Activated T-cell treated with anti-CD3 and anti-CD28 coated beads, Interleukin-2, amount 50 U/mL, for 24 hours (primary cell): ENCODE results near the gene CBARP.

Source experiments
- DNase-seq: peaks from one replicate; pipeline ENCODE4 v3.0.0-alpha.2; 2020
- H3K27ac Mint-ChIP-seq: 2 replicates; pipeline ENCODE4 v1.8.0; 2020; ENCODE audit warnings: mild to moderate bottlenecking, mixed read lengths
- H3K27me3 Mint-ChIP-seq: 2 replicates; pipeline ENCODE4 v1.8.0; 2020; ENCODE audit warnings: mixed read lengths
- H3K36me3 Mint-ChIP-seq: 2 replicates; pipeline ENCODE4 v1.8.0; 2020; ENCODE audit warnings: low read depth, mixed read lengths
- H3K4me1 Mint-ChIP-seq: 2 replicates; pipeline ENCODE4 v1.8.0; 2020; ENCODE audit warnings: low read depth, mixed read lengths
- H3K4me3 Mint-ChIP-seq: 2 replicates; pipeline ENCODE4 v1.8.0; 2020; ENCODE audit warnings: mild to moderate bottlenecking, moderate library complexity, mixed read lengths
- H3K9me3 Mint-ChIP-seq: 2 replicates; pipeline ENCODE4 v1.8.0; 2020; ENCODE audit warnings: mixed read lengths

CBARP gene

GRCh38 chr19:1270854-1271527, 33.2 kb upstream of the CBARP start:
- Mint-ChIP-seq H3K27ac (peak overlapping the region; percentile 97), H3K9me3 (no peaks in the 10 kb centered on the region), H3K4me1 (peaks cover 68% of the 10 kb centered on the region), H3K27me3 (no peaks in the 10 kb centered on the region), H3K36me3 (peaks cover 53% of the 10 kb centered on the region), H3K4me3 (peak overlapping the region; percentile 91)
- peak; percentile 59 for DNase-seq

GRCh38 chr19:1270213-1270853, 32.5 kb upstream of the CBARP start:
- DNase-seq, result no peak
- Mint-ChIP-seq H3K9me3 (no peaks in the 10 kb centered on the region), H3K4me1 (peaks cover 73% of the 10 kb centered on the region), H3K4me3 (peak overlapping the region; percentile 91), H3K36me3 (peaks cover 53% of the 10 kb centered on the region), H3K27ac (peak overlapping the region; percentile 97), H3K27me3 (no peaks in the 10 kb centered on the region)

- peaks cover 58% of the 10 kb centered on the region for H3K36me3 Mint-ChIP-seq
- peaks cover 79% of the 10 kb centered on the region for H3K4me1 Mint-ChIP-seq
- H3K27me3 Mint-ChIP-seq, result no peaks in the 10 kb centered on the region
- DNase-seq, result peak; percentile 92
- H3K4me3 Mint-ChIP-seq, result peak overlapping the region; percentile 91
- no peaks in the 10 kb centered on the region for H3K9me3 Mint-ChIP-seq
- peak overlapping the region; percentile 97 for H3K27ac Mint-ChIP-seq
Observed at GRCh38 chr19:1269478-1270212, 31.8 kb upstream of the CBARP start.

- Mint-ChIP-seq H3K36me3 (peaks cover 58% of the 10 kb centered on the region), H3K4me3 (peak within 1 kb of the TSS; percentile 91), H3K4me1 (peaks cover 79% of the 10 kb centered on the region), H3K9me3 (no peaks in the 10 kb centered on the region), H3K27ac (peak within 1 kb of the TSS; percentile 97), H3K27me3 (no peaks in the 10 kb centered on the region)
- DNase-seq, result peak; percentile 99
Observed at GRCh38 chr19:1269065-1269477, 31.3 kb upstream of the CBARP start, which contains the start of gene CIRBP. Gene CIRBP (plus strand): TSS chr19:1269332. CDS start chr19:1270934, 1,602 bp downstream.

- H3K4me1 Mint-ChIP-seq, result peaks cover 73% of the 10 kb centered on the region
- peaks cover 51% of the 10 kb centered on the region for H3K36me3 Mint-ChIP-seq
- H3K27ac Mint-ChIP-seq, result peak overlapping the region; percentile 89
- H3K4me3 Mint-ChIP-seq, result peak overlapping the region; percentile 91
- no peak for DNase-seq
- H3K9me3 Mint-ChIP-seq, result no peaks in the 10 kb centered on the region
- H3K27me3 Mint-ChIP-seq, result no peaks in the 10 kb centered on the region
Observed at GRCh38 chr19:1268226-1269064, 30.6 kb upstream of the CBARP start.

- Mint-ChIP-seq H3K4me1 (peaks cover 73% of the 10 kb centered on the region), H3K36me3 (peaks cover 47% of the 10 kb centered on the region), H3K4me3 (peak overlapping the region; percentile 91), H3K27ac (peak overlapping the region; percentile 89), H3K9me3 (no peaks in the 10 kb centered on the region), H3K27me3 (no peaks in the 10 kb centered on the region)
- peak; percentile 54 for DNase-seq
Observed at GRCh38 chr19:1267477-1268225, 29.8 kb upstream of the CBARP start.

- peak overlapping the region; percentile 62 for H3K4me3 Mint-ChIP-seq
- H3K27me3 Mint-ChIP-seq, result no peaks in the 10 kb centered on the region
- H3K27ac Mint-ChIP-seq, result peak overlapping the region; percentile 66
- H3K4me1 Mint-ChIP-seq, result peaks cover 71% of the 10 kb centered on the region
- H3K9me3 Mint-ChIP-seq, result no peaks in the 10 kb centered on the region
- H3K36me3 Mint-ChIP-seq, result peaks cover 41% of the 10 kb centered on the region
- DNase-seq, result peak; percentile 86
Observed at GRCh38 chr19:1266916-1267476, 29.2 kb upstream of the CBARP start.

- Mint-ChIP-seq H3K27me3 (no peaks in the 10 kb centered on the region), H3K36me3 (peaks cover 41% of the 10 kb centered on the region), H3K4me3 (peak overlapping the region; percentile 51), H3K9me3 (no peaks in the 10 kb centered on the region), H3K4me1 (peaks cover 71% of the 10 kb centered on the region), H3K27ac (peak overlapping the region; percentile 86)
- DNase-seq, result peak; percentile 90
Observed at GRCh38 chr19:1266129-1266915, 28.5 kb upstream of the CBARP start.

- peak; percentile 66 for DNase-seq
- no peaks in the 10 kb centered on the region for H3K27me3 Mint-ChIP-seq
- H3K27ac Mint-ChIP-seq, result peak overlapping the region; percentile 86
- peaks cover 65% of the 10 kb centered on the region for H3K4me1 Mint-ChIP-seq
- H3K9me3 Mint-ChIP-seq, result no peaks in the 10 kb centered on the region
- H3K4me3 Mint-ChIP-seq, result peak overlapping the region; percentile 51
- H3K36me3 Mint-ChIP-seq, result peaks cover 36% of the 10 kb centered on the region
Observed at GRCh38 chr19:1265615-1266128, 27.9 kb upstream of the CBARP start.

- peaks cover 62% of the 10 kb centered on the region for H3K4me1 Mint-ChIP-seq
- DNase-seq, result no peak
- H3K27me3 Mint-ChIP-seq, result no peaks in the 10 kb centered on the region
- H3K4me3 Mint-ChIP-seq, result peak overlapping the region; percentile 27
- H3K9me3 Mint-ChIP-seq, result no peaks in the 10 kb centered on the region
- H3K27ac Mint-ChIP-seq, result peak overlapping the region; percentile 83
- peaks cover 29% of the 10 kb centered on the region for H3K36me3 Mint-ChIP-seq
Observed at GRCh38 chr19:1264801-1265614, 27.2 kb upstream of the CBARP start.

GRCh38 chr19:1263188-1263587, 25.4 kb upstream of the CBARP start:
- Mint-ChIP-seq H3K36me3 (peaks cover 37% of the 10 kb centered on the region), H3K27ac (peak overlapping the region; percentile 84), H3K27me3 (no peaks in the 10 kb centered on the region), H3K4me3 (peak overlapping the region; percentile 67), H3K4me1 (peaks cover 71% of the 10 kb centered on the region), H3K9me3 (no peaks in the 10 kb centered on the region)
- DNase-seq, result no peak

- Mint-ChIP-seq H3K4me1 (peaks cover 71% of the 10 kb centered on the region), H3K9me3 (no peaks in the 10 kb centered on the region), H3K36me3 (peaks cover 42% of the 10 kb centered on the region), H3K4me3 (peak overlapping the region; percentile 67), H3K27me3 (no peaks in the 10 kb centered on the region), H3K27ac (peak overlapping the region; percentile 50)
- DNase-seq, result no peak
Observed at GRCh38 chr19:1262623-1263123, 24.9 kb upstream of the CBARP start.
